Measurements from ENCODE around the gene TLCD3A. TPM values are rescaled to one million over a fixed set of nuclear protein-coding genes. Genes with fewer than 3 reads are reported as not detected.

TLCD3A gene
- total and polyA plus RNA-seq, 8 donors: 14.5 to 40.9 (median 34.3) TPM

- no peak for DNase-seq
- Histone ChIP-seq H3K27me3 (no peaks in the 10 kb centered on the region), H3K4me3 (no peak overlapping the region), H3K27ac (no peak overlapping the region), H3K4me1 (peaks cover 0 to 37% of the 10 kb centered on the region in 2 donors), H3K9me3 (no peaks in the 10 kb centered on the region), H3K36me3 (peaks cover 0 to 43% of the 10 kb centered on the region in 2 donors)
- TF ChIP-seq CTCF (IDR thresholded peaks at IDR 0.05): no peak
- intact Hi-C loops (cut with DNase I): no loop called here
- ATAC-seq: no peak
Measured at GRCh38 chr17:708132-708531, 24.3 kb upstream of the TLCD3A start.

DNA sequence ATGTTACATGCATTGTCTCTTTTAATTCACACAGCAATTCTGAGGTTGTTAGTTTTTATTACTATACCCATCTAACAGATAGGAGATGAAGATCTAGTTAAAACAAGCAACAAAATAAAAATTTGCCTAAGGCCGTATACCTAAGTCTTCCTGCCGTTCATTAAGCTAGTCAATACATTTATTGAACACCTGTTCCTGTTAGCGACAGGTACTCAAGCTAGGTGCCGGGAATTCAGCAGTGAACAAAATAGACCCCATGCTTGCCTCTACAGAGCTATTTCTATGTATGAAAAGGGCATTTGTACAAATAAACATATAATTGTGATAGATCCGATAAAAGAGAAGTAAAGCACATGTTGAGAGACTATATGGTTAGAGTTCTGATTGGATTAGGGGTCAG lies 14.3 kb upstream of the TLCD3A start:
- H3K4me1 ChIP-seq: peaks cover 0 to 22% of the 10 kb centered on the region in 2 donors
- H3K36me3 ChIP-seq: no peaks in the 10 kb centered on the region
- no peak overlapping the region for H3K27ac ChIP-seq
- no peak for ATAC-seq
- intact Hi-C loops (cut with DNase I): no loop called here
- TF ChIP-seq CTCF (IDR thresholded peaks at IDR 0.05): no peak
- DNase-seq: no peak
- no peak overlapping the region for H3K4me3 ChIP-seq
- H3K27me3 ChIP-seq: no peaks in the 10 kb centered on the region
- no peaks in the 10 kb centered on the region for H3K9me3 ChIP-seq

DNA sequence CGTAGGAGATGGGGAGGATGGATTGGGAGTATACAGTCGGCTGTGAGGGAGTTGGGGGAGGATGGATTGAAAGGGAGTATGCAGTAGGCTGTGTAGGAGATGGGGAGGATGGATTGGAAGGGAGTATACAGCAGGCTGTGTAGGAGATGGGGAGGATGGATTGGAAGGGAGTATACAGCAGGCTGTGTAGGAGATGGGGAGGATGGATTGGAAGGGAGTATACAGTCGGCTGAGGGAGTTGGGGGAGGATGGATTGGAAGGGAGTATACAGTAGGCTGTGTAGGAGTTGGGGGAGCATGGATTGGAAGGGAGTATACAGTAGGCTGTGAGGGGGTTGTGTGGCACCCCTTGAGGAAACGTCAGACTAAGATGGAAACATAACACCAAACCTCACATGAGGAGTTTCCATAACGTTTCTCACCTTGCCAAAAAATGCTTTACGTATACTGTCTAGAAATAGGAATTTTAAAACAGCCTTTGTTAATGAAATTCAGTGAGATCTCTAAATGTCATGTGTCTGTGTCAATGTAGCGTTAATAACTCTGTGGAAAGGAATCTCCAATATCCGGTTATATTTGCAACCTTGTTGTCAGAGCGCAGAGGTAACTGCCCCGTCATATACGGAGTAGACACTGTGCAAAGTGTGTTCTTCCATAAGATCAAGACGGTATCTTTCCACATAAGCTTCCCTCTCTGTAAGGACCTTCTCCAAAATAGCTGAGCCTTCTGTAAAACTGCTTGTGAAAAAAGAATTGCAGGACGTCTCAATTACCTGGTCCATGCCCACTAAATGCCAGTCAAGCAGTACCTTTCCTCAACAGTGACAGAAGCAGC lies 11.5 kb upstream of the TLCD3A start:
- no peaks in the 10 kb centered on the region for H3K36me3 ChIP-seq
- intact Hi-C loops (cut with DNase I): no loop called here
- H3K4me3 ChIP-seq: no peak overlapping the region
- peaks cover 0 to 6% of the 10 kb centered on the region in 2 donors for H3K4me1 ChIP-seq
- H3K27me3 ChIP-seq: no peaks in the 10 kb centered on the region
- no peak for DNase-seq
- no peaks in the 10 kb centered on the region for H3K9me3 ChIP-seq
- no peak for TF ChIP-seq CTCF (IDR thresholded peaks at IDR 0.05)
- no peak overlapping the region for H3K27ac ChIP-seq
- ATAC-seq: no peak

- no peak for ATAC-seq
- TF ChIP-seq CTCF (IDR thresholded peaks at IDR 0.05): no peak
- Histone ChIP-seq H3K36me3 (no peaks in the 10 kb centered on the region), H3K9me3 (no peaks in the 10 kb centered on the region), H3K27ac (no peak overlapping the region), H3K4me1 (peaks cover 0 to 7% of the 10 kb centered on the region in 2 donors), H3K27me3 (no peaks in the 10 kb centered on the region), H3K4me3 (no peak overlapping the region)
- DNase-seq: no peak
- intact Hi-C loops (cut with DNase I): no loop called here
Measured at GRCh38 chr17:721540-721937, 10.9 kb upstream of the TLCD3A start.

GRCh38 chr17:725084-725483 lies 7.3 kb upstream of the TLCD3A start:
- Histone ChIP-seq H3K36me3 (no peaks in the 10 kb centered on the region), H3K9me3 (no peaks in the 10 kb centered on the region), H3K27me3 (no peaks in the 10 kb centered on the region), H3K27ac (no peak overlapping the region), H3K4me3 (no peak overlapping the region), H3K4me1 (peaks cover 0 to 8% of the 10 kb centered on the region in 2 donors)
- DNase-seq: no peak
- no peak for TF ChIP-seq CTCF (IDR thresholded peaks at IDR 0.05)
- intact Hi-C loops (cut with DNase I): no loop called here
- ATAC-seq: no peak
